B cell (primary cell): Measurements from ENCODE around the gene AMIGO1. TPM values are rescaled to one million over a fixed set of nuclear protein-coding genes. Genes with fewer than 3 reads are reported as not detected.

Experiments
- ATAC-seq: fragments of 200-7000 bp; cut with Tn5 transposase; one replicate; pipeline ENCODE4 v1.10.0; 2021; ENCODE audit warnings: low read depth, mild to moderate bottlenecking, moderate number of reproducible peaks, moderate library complexity
- CTCF ChIA-PET: fragments of 350-600 bp; sonication (Branson Sonifier 250); formaldehyde crosslinking; loops from one replicate; lab custom pipeline; 2021; ENCODE audit warnings: antibody characterized with exemption, inconsistent platforms; lab: Charles Lee
- POLR2A ChIA-PET: fragments of 350-600 bp; sonication (Branson Sonifier 250); formaldehyde crosslinking; loops from one replicate; lab custom pipeline; 2021; ENCODE audit warnings: antibody characterized with exemption; lab: Charles Lee
- DNase-seq: peaks from one replicate; pipeline ENCODE4 v3.0.0; 2013
- H2AFZ ChIP-seq: 2 replicates; pipeline ENCODE4 v1.6.1; 2012; ENCODE audit warnings: mild to moderate bottlenecking, low read depth, low read length; ENCODE audit not compliant: insufficient read depth, poor library complexity, severe bottlenecking
- H3K27ac ChIP-seq, 2 donors: 1 replicate in 1 of 2; 2 replicates in 1 of 2; pipeline ENCODE4 v1.5.1; 2012 to 2013; ENCODE audit warnings: low read length in 2 of 2, mild to moderate bottlenecking in 2 of 2, moderate library complexity in 1 of 2
- H3K27me3 ChIP-seq, 4 experiments: fragments of 200-600 bp in 1 of 4; sonication (generic) in 1 of 4; replicated peaks in 1 of 4; 1 replicate in 2 of 4; 2 replicates in 2 of 4; pipeline versions ENCODE4 v1.6.1 to v1.7.0; 2013 to 2016; ENCODE audit warnings: low read length in 3 of 4, mild to moderate bottlenecking in 2 of 4, mixed read lengths in 1 of 4, moderate library complexity in 1 of 4; ENCODE audit not compliant: insufficient read depth in 4 of 4, control insufficient read depth in 3 of 4; ENCODE audit errors: control extremely low read depth in 1 of 4
- H3K36me3 ChIP-seq, 2 experiments: replicated peaks in 1 of 2; 1 replicate in 1 of 2; 2 replicates in 1 of 2; pipeline versions ENCODE4 v1.6.1 to v1.7.1; 2013; ENCODE audit warnings: low read length in 1 of 2; ENCODE audit not compliant: insufficient read depth in 2 of 2, control insufficient read depth in 1 of 2; ENCODE audit errors: control extremely low read depth in 1 of 2, extremely low read depth in 1 of 2
- H3K4me1 ChIP-seq, 2 donors: fragments of 200-600 bp in 1 of 2; sonication (generic) in 1 of 2; 1 replicate in 1 of 2; 2 replicates in 1 of 2; pipeline versions ENCODE4 v1.5.1 to v1.6.1; 2013 to 2017; ENCODE audit warnings: low read length in 2 of 2; ENCODE audit not compliant: control insufficient read depth in 2 of 2, insufficient read depth in 2 of 2
- H3K4me2 ChIP-seq: replicated peaks from 2 replicates; pipeline ENCODE3; 2012; ENCODE audit warnings: mild to moderate bottlenecking, low read depth, low read length; ENCODE audit not compliant: poor library complexity, severe bottlenecking
- H3K4me3 ChIP-seq, 5 experiments: fragments of 200-600 bp in 1 of 5; sonication (generic) in 1 of 5; 1 replicate in 3 of 5; 2 replicates in 2 of 5; pipeline versions ENCODE4 v1.5.1 to v1.7.0; 2011 to 2016; ENCODE audit warnings: low read length in 4 of 5, mild to moderate bottlenecking in 4 of 5, low read depth in 2 of 5, control low read depth in 1 of 5, moderate library complexity in 1 of 5; ENCODE audit not compliant: insufficient read depth in 1 of 5; ENCODE audit errors: control extremely low read depth in 1 of 5, extremely low read depth in 1 of 5
- H3K79me2 ChIP-seq: fragments of 200-600 bp; sonication (generic); one replicate; pipeline ENCODE4 v1.6.0; 2016; ENCODE audit warnings: low read length; ENCODE audit not compliant: control insufficient read depth, insufficient read depth
- H3K9ac ChIP-seq: fragments of 200-600 bp; sonication (generic); 2 replicates; pipeline ENCODE4 v1.6.1; 2017; ENCODE audit warnings: mild to moderate bottlenecking, low read length, moderate library complexity
- H3K9me3 ChIP-seq, 3 donors: one replicate each; pipeline versions ENCODE4 v1.6.1 to v1.7.1; 2013; ENCODE audit warnings: low read length in 2 of 3; ENCODE audit not compliant: control insufficient read depth in 2 of 3, insufficient read depth in 1 of 3; ENCODE audit errors: control extremely low read depth in 1 of 3
- H4K20me1 ChIP-seq: 2 replicates; pipeline ENCODE4 v1.6.0; 2012; ENCODE audit warnings: mild to moderate bottlenecking, low read length; ENCODE audit not compliant: insufficient read depth, control insufficient read depth, poor library complexity, severe bottlenecking
- H3K27ac Mint-ChIP-seq: one replicate; pipeline ENCODE4 v1.8.0; 2021; ENCODE audit warnings: mixed read lengths
- H3K27me3 Mint-ChIP-seq: one replicate; pipeline ENCODE4 v1.8.0; 2021; ENCODE audit warnings: mixed read lengths
- H3K4me1 Mint-ChIP-seq: one replicate; pipeline ENCODE4 v1.8.0; 2021; ENCODE audit warnings: mixed read lengths
- H3K4me3 Mint-ChIP-seq: one replicate; pipeline ENCODE4 v1.8.0; 2021; ENCODE audit warnings: mixed read lengths
- H3K9me3 Mint-ChIP-seq: one replicate; pipeline ENCODE4 v1.8.0; 2022; ENCODE audit warnings: mixed read lengths; ENCODE audit not compliant: insufficient read depth
- EZH2 ChIP-seq: IDR thresholded peaks from 2 replicates; pipeline ENCODE4 v1.6.1; 2012; ENCODE audit warnings: borderline replicate concordance, low read depth, mild to moderate bottlenecking, moderate library complexity, low read length; ENCODE audit not compliant: insufficient read depth, poor library complexity, severe bottlenecking
- WGBS: methylation state at CpG from one replicate; pipeline ENCODE4 v1.1.5; 2013; ENCODE audit warnings: missing lambda C conversion rate; ENCODE audit not compliant: insufficient coverage; 5-methylcytosine and 5-hydroxymethylcytosine counted together
- intact Hi-C: fragments of 100-400 bp; cut with micrococcal nuclease; formaldehyde crosslinking; loops from one replicate; pipeline ENCODE4 v1.10.0; 2022
- polyA plus RNA-seq: library from polyadenylated mRNA; depleted of rRNA; stranded (reverse); fragments of >200 nt; gene quantifications from 2 replicates; pipeline ENCODE4 v1.2.3, GENCODE V29; 2012
- total RNA-seq, 2 donors: library from RNA; stranded (reverse); fragments of 120-200 nt in 1 of 2; gene quantifications; 1 replicate in 1 of 2; 2 replicates in 1 of 2; pipeline versions ENCODE4 v1.2.3 to v1.2.4, GENCODE V29; 2013 to 2022
- TF ChIP-seq, protein P1 (sequence below): fragments of 200-600 bp; IDR thresholded peaks from one replicate; pipeline ENCODE4 v1.8.0; 2022; ENCODE audit warnings: antibody characterized with exemption, mild to moderate bottlenecking

AMIGO1 gene
- total and polyA plus RNA-seq, 2 donors (not counting 1 experiment from before 2014, with no cell fraction given), result 0.19 to 2.4 TPM

DNA sequence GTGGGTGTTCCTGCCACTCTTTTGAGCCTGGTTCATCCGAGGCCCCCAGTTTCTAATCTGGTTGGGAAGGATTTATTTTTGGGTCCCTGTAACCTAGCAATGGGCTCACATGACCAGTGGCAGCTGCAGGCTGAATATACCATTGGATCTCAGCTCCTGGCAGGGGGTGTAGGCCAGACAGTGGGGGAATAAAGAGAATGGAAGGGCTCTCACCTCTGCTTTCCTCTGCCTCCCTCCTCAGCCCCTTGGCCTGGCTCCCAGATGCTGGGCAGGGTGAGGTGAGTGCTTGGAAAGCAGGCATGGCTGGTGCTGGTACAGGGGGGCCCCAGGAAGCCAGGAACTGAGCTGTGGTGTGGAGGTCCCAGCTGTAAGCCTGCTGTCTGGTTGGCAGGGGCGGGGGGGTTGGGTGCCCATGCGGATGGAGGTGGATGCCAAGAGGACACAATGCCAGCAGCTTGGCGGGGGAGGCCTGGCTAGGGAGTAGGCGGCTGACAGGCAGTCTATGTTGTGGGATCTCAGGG, 26.5 kb upstream of the AMIGO1 start:
- no peaks in the 10 kb centered on the region for H3K9me3 ChIP-seq
- no peaks in the 10 kb centered on the region for H3K9me3 Mint-ChIP-seq
- DNase-seq, result no peak
- TF ChIP-seq, protein P1, sequence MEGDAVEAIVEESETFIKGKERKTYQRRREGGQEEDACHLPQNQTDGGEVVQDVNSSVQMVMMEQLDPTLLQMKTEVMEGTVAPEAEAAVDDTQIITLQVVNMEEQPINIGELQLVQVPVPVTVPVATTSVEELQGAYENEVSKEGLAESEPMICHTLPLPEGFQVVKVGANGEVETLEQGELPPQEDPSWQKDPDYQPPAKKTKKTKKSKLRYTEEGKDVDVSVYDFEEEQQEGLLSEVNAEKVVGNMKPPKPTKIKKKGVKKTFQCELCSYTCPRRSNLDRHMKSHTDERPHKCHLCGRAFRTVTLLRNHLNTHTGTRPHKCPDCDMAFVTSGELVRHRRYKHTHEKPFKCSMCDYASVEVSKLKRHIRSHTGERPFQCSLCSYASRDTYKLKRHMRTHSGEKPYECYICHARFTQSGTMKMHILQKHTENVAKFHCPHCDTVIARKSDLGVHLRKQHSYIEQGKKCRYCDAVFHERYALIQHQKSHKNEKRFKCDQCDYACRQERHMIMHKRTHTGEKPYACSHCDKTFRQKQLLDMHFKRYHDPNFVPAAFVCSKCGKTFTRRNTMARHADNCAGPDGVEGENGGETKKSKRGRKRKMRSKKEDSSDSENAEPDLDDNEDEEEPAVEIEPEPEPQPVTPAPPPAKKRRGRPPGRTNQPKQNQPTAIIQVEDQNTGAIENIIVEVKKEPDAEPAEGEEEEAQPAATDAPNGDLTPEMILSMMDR, result no peak
- TF ChIP-seq EZH2, result no peak
- no peak overlapping the region for H3K27ac Mint-ChIP-seq
- no peak overlapping the region for H3K4me3 Mint-ChIP-seq
- WGBS, result 73% methylated on average over 3 of the region's 5 CpGs
- peaks cover 4 to 11% of the 10 kb centered on the region in 2 donors for H3K4me1 ChIP-seq
- peaks cover 11% of the 10 kb centered on the region for H3K4me1 Mint-ChIP-seq
- H4K20me1 ChIP-seq, result no peaks in the 10 kb centered on the region
- ATAC-seq, result no peak
- H3K27me3 Mint-ChIP-seq, result no peaks in the 10 kb centered on the region
- no peaks in the 10 kb centered on the region for H3K79me2 ChIP-seq
- CTCF ChIA-PET, result interaction anchor here (1.6 to 21.6 kb wide), 3 partner anchors 10 to 258 kb away, joined by 4 to 926 read pairs (median 76); partner anchors contain the start of genes AMIGO1, ATXN7L2 and CYB561D1
- no peak overlapping the region for H2AFZ ChIP-seq
- POLR2A ChIA-PET, result no interaction called here
- no peaks in the 10 kb centered on the region for H3K27me3 ChIP-seq
- no peak overlapping the region for H3K27ac ChIP-seq
- no peaks in the 10 kb centered on the region for H3K36me3 ChIP-seq
- H3K4me3 ChIP-seq, result no peak overlapping the region
- no peak overlapping the region for H3K9ac ChIP-seq
- H3K4me2 ChIP-seq, result no peak overlapping the region
- intact Hi-C loops, result no loop called here

- WGBS, result 96% methylated on average over 4 of the region's 4 CpGs
- no peaks in the 10 kb centered on the region for H3K36me3 ChIP-seq
- ATAC-seq (no peak), DNase-seq (no peak)
- no peak overlapping the region for H3K4me3 ChIP-seq
- H3K9ac ChIP-seq, result no peak overlapping the region
- Mint-ChIP-seq H3K4me3 (no peak overlapping the region), H3K9me3 (no peaks in the 10 kb centered on the region), H3K27me3 (no peaks in the 10 kb centered on the region), H3K27ac (no peak overlapping the region), H3K4me1 (peaks cover 11% of the 10 kb centered on the region)
- ChIA-PET CTCF (interaction anchor here (1.1 to 21.6 kb wide), 8 partner anchors 10 to 449 kb away, joined by 3 to 926 read pairs (median 4); partner anchors contain the start of genes AHCYL1, AMIGO1, ATXN7L2 and CYB561D1), POLR2A (no interaction called here)
- no peak overlapping the region for H2AFZ ChIP-seq
- H4K20me1 ChIP-seq, result no peaks in the 10 kb centered on the region
- peaks cover 4 to 11% of the 10 kb centered on the region in 2 donors for H3K4me1 ChIP-seq
- no peak overlapping the region for H3K27ac ChIP-seq
- no peak overlapping the region for H3K4me2 ChIP-seq
- no peaks in the 10 kb centered on the region for H3K79me2 ChIP-seq
- no peaks in the 10 kb centered on the region for H3K27me3 ChIP-seq
- no peaks in the 10 kb centered on the region for H3K9me3 ChIP-seq
- intact Hi-C loops, result no loop called here
- TF ChIP-seq, protein P1, result no peak
- no peak for TF ChIP-seq EZH2
These were observed 26.0 kb upstream of the AMIGO1 start for GRCh38 chr1:109535481-109535880.
